Measurements from ENCODE around the gene ACR.

Gene ACR

GRCh38 chr22:50697667-50698506 lies 40.1 kb upstream of the ACR start:
- no peaks in the 10 kb centered on the region for H3K9me2 ChIP-seq (replicated peaks; ENCODE audit: insufficient read depth, low read length)
- no peaks in the 10 kb centered on the region for H4K20me1 ChIP-seq (ENCODE audit: insufficient read depth, low read length)
- no peak for DNase-seq
- peaks cover 23% of the 10 kb centered on the region for H3K4me1 ChIP-seq (ENCODE audit: low read length)
- H3K79me2 ChIP-seq (ENCODE audit: low read length), result no peaks in the 10 kb centered on the region
- no peaks in the 10 kb centered on the region for H3K27me3 ChIP-seq (replicated peaks; ENCODE audit: insufficient read depth, low read length)
- peaks cover 22% of the 10 kb centered on the region for H3F3A ChIP-seq (ENCODE audit: insufficient read depth, low read length)
- H3K36me3 ChIP-seq (replicated peaks; ENCODE audit: insufficient read depth, low read length), result no peaks in the 10 kb centered on the region
- H3K9me3 ChIP-seq (replicated peaks; ENCODE audit: insufficient read depth, low read length), result no peaks in the 10 kb centered on the region
- no peak overlapping the region for H3K4me3 ChIP-seq (ENCODE audit: low read length)
- H3K9ac ChIP-seq (ENCODE audit: low read length), result no peak overlapping the region
- no peak overlapping the region for H3K27ac ChIP-seq (ENCODE audit: low read length)
- no peak overlapping the region for H2AFZ ChIP-seq (ENCODE audit: low read length)
- H3K4me2 ChIP-seq (ENCODE audit: low read depth, low read length), result no peak overlapping the region
- TF ChIP-seq EZH2 (optimal IDR thresholded peaks at IDR 0.05; ENCODE audit: low read depth, low read length) (no peak), EZH2phosphoT487 (IDR thresholded peaks at IDR 0.05; ENCODE audit: low read length) (no peak), CTCF (IDR thresholded peaks at IDR 0.05; ENCODE audit: low read length) (no peak)

- DNase-seq, result no peak
- no peak overlapping the region for H3K4me3 ChIP-seq (ENCODE audit: low read length)
- H3K27me3 ChIP-seq (replicated peaks; ENCODE audit: insufficient read depth, low read length), result no peaks in the 10 kb centered on the region
- peaks cover 23% of the 10 kb centered on the region for H3K4me1 ChIP-seq (ENCODE audit: low read length)
- H3K9ac ChIP-seq (ENCODE audit: low read length), result no peak overlapping the region
- H3K36me3 ChIP-seq (replicated peaks; ENCODE audit: insufficient read depth, low read length), result no peaks in the 10 kb centered on the region
- H4K20me1 ChIP-seq (ENCODE audit: insufficient read depth, low read length), result no peaks in the 10 kb centered on the region
- H3K27ac ChIP-seq (ENCODE audit: low read length), result no peak overlapping the region
- no peak overlapping the region for H3K4me2 ChIP-seq (ENCODE audit: low read depth, low read length)
- H3F3A ChIP-seq (ENCODE audit: insufficient read depth, low read length), result peaks cover 16% of the 10 kb centered on the region
- H3K9me3 ChIP-seq (replicated peaks; ENCODE audit: insufficient read depth, low read length), result no peaks in the 10 kb centered on the region
- TF ChIP-seq EZH2phosphoT487 (IDR thresholded peaks at IDR 0.05; ENCODE audit: low read length) (no peak), EZH2 (optimal IDR thresholded peaks at IDR 0.05; ENCODE audit: low read depth, low read length) (no peak), CTCF (IDR thresholded peaks at IDR 0.05; ENCODE audit: low read length) (no peak)
- H2AFZ ChIP-seq (ENCODE audit: low read length), result no peak overlapping the region
- H3K9me2 ChIP-seq (replicated peaks; ENCODE audit: insufficient read depth, low read length), result no peaks in the 10 kb centered on the region
- no peaks in the 10 kb centered on the region for H3K79me2 ChIP-seq (ENCODE audit: low read length)
Measured at GRCh38 chr22:50698546-50698945, 39.5 kb upstream of the ACR start.

- H4K20me1 ChIP-seq (ENCODE audit: insufficient read depth, low read length), result no peaks in the 10 kb centered on the region
- TF ChIP-seq CTCF (IDR thresholded peaks at IDR 0.05; ENCODE audit: low read length) (no peak), EZH2 (optimal IDR thresholded peaks at IDR 0.05; ENCODE audit: low read depth, low read length) (no peak), EZH2phosphoT487 (IDR thresholded peaks at IDR 0.05; ENCODE audit: low read length) (no peak)
Measured at GRCh38 chr22:50699001-50699755, 38.8 kb upstream of the ACR start.

More at GRCh38 chr22:50699001-50699755, 38.8 kb upstream of the ACR start:
- Histone ChIP-seq H3K9me3 (replicated peaks; ENCODE audit: insufficient read depth, low read length) (no peaks in the 10 kb centered on the region), H3K9me2 (replicated peaks; ENCODE audit: insufficient read depth, low read length) (no peaks in the 10 kb centered on the region), H3K27ac (ENCODE audit: low read length) (no peak overlapping the region), H3K4me2 (ENCODE audit: low read depth, low read length) (no peak overlapping the region), H3F3A (ENCODE audit: insufficient read depth, low read length) (peaks cover 10% of the 10 kb centered on the region; the same call in 1 of the 2 replicates), H3K79me2 (ENCODE audit: low read length) (no peaks in the 10 kb centered on the region), H3K27me3 (replicated peaks; ENCODE audit: insufficient read depth, low read length) (no peaks in the 10 kb centered on the region), H3K9ac (ENCODE audit: low read length) (no peak overlapping the region), H3K4me1 (ENCODE audit: low read length) (peaks cover 17% of the 10 kb centered on the region), H3K4me3 (ENCODE audit: low read length) (no peak overlapping the region), H3K36me3 (replicated peaks; ENCODE audit: insufficient read depth, low read length) (no peaks in the 10 kb centered on the region), H2AFZ (ENCODE audit: low read length) (no peak overlapping the region)
- no peak for DNase-seq
